ENCODE measurements around the gene CCDC172.
"Not testable (repeated sequence)": the region's sequence is repeated elsewhere in the genome, so short reads cannot be mapped to it uniquely, and the experiment has no call there.

Gene CCDC172

DNA sequence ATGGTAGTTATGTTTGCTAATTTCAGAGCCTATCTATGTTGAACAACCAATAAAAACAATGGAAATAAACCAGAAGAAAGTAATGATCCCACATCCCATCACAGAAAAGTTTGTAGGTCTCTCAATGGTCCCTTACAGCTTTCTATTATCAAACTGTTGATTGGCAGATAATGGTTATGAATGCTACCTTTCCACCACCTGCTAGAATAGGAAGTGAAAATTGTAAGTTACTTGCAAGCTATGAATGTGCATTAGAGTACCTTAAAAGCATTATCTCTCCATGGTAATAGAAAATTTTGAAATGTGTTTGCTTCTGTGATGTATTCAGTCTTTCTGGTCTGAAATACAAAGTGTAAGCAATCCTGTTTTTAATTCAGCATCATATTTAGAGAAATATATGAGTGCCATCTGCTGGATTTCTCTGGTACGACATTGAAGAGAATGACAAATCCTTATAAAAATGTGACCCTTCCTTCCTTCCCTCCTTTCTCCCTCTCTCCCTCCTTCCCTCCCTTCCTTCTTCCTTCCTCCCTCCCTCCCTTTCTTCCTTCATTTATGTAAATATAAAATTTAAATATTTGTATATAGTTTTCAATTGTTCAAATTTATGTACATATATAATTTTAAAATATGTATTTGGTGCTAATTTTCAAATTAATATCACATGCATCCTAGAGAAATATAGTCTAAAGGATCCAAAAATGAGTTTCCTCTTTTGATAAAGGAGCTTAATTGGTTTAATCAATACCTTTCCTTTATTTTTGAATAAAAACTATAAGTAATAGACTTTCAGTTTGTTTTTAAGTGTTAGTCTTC lies 62.0 kb downstream of the CCDC172 start:
- ChIA-PET POLR2A (no interaction called here), CTCF (interaction anchor here (0.5 to 4.3 kb wide), 36 partner anchors 8 to 1655 kb away, joined by 3 to 33 read pairs (median 4); no protein-coding TSS in a partner anchor)
- Histone ChIP-seq H3K9me3 (ENCODE audit: control insufficient read depth, insufficient read depth, low read depth, low read length) (no peaks in the 10 kb centered on the region), H3K27ac (ENCODE audit: extremely low read depth, low read depth, low read length) (no peak overlapping the region), H3K4me3 (ENCODE audit: low read depth, low read length) (no peak overlapping the region), H3K36me3 (ENCODE audit: control insufficient read depth in 2 of 2, insufficient read depth in 1 of 2, low read length in 2 of 2) (no peaks in the 10 kb centered on the region), H3K4me1 (ENCODE audit: control insufficient read depth, insufficient read depth, low read length) (no peaks in the 10 kb centered on the region)
- TF ChIP-seq, protein P1, sequence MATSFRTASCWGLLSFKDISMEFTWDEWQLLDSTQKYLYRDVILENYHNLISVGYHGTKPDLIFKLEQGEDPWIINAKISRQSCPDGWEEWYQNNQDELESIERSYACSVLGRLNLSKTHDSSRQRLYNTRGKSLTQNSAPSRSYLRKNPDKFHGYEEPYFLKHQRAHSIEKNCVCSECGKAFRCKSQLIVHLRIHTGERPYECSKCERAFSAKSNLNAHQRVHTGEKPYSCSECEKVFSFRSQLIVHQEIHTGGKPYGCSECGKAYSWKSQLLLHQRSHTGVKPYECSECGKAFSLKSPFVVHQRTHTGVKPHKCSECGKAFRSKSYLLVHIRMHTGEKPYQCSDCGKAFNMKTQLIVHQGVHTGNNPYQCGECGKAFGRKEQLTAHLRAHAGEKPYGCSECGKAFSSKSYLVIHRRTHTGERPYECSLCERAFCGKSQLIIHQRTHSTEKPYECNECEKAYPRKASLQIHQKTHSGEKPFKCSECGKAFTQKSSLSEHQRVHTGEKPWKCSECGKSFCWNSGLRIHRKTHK (tag by site-specific recombination; IDR thresholded peaks at IDR 0.05): no peak
- TF ChIP-seq SCRT2 (tag by site-specific recombination; IDR thresholded peaks at IDR 0.05): peak; percentile 71
- no peak for TF ChIP-seq ZNF571 (tag by site-specific recombination; IDR thresholded peaks at IDR 0.05)
- TF ChIP-seq ZNF341 (tag by site-specific recombination; IDR thresholded peaks at IDR 0.05; ENCODE audit: low read depth): peak; percentile 31; the same call in 1 of the 2 replicates
- TF ChIP-seq ZNF654 (tag by site-specific recombination; IDR thresholded peaks at IDR 0.05; ENCODE audit: low read depth): peak; percentile 96
- peak; percentile 89 for TF ChIP-seq ZNF366 (tag by site-specific recombination; conservative IDR thresholded peaks at IDR 0.05)
- TF ChIP-seq, protein P2, sequence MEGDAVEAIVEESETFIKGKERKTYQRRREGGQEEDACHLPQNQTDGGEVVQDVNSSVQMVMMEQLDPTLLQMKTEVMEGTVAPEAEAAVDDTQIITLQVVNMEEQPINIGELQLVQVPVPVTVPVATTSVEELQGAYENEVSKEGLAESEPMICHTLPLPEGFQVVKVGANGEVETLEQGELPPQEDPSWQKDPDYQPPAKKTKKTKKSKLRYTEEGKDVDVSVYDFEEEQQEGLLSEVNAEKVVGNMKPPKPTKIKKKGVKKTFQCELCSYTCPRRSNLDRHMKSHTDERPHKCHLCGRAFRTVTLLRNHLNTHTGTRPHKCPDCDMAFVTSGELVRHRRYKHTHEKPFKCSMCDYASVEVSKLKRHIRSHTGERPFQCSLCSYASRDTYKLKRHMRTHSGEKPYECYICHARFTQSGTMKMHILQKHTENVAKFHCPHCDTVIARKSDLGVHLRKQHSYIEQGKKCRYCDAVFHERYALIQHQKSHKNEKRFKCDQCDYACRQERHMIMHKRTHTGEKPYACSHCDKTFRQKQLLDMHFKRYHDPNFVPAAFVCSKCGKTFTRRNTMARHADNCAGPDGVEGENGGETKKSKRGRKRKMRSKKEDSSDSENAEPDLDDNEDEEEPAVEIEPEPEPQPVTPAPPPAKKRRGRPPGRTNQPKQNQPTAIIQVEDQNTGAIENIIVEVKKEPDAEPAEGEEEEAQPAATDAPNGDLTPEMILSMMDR (tag by site-specific recombination; IDR thresholded peaks at IDR 0.05): 0 out of 2 replicates have a peak, but pooled peaks have one; percentile 22

- H3K4me3 ChIP-seq (ENCODE audit: low read depth, low read length); POLR2A ChIA-PET; H3K27ac ChIP-seq (ENCODE audit: extremely low read depth, low read depth, low read length); CTCF ChIA-PET; H3K36me3 ChIP-seq (ENCODE audit: control insufficient read depth in 2 of 2, insufficient read depth in 1 of 2, low read length in 2 of 2); H3K4me1 ChIP-seq (ENCODE audit: control insufficient read depth, insufficient read depth, low read length); H3K9me3 ChIP-seq (ENCODE audit: control insufficient read depth, insufficient read depth, low read depth, low read length): not testable (repeated sequence)
Observed at GRCh38 chr10:116393246-116393831, 69.1 kb downstream of the CCDC172 start.

GRCh38 chr10:116395223-116395985 lies 71.2 kb downstream of the CCDC172 start:
- H3K4me1 ChIP-seq (ENCODE audit: control insufficient read depth, insufficient read depth, low read length): no peaks in the 10 kb centered on the region
- no peak overlapping the region for H3K4me3 ChIP-seq (ENCODE audit: low read depth, low read length)
- CTCF ChIA-PET: interaction anchor here (1.1 kb wide), 1 partner anchor 9 kb away, joined by 3 read pairs; no protein-coding TSS in a partner anchor
- no peaks in the 10 kb centered on the region for H3K9me3 ChIP-seq (ENCODE audit: control insufficient read depth, insufficient read depth, low read depth, low read length)
- POLR2A ChIA-PET: no interaction called here
- no peaks in the 10 kb centered on the region for H3K36me3 ChIP-seq (ENCODE audit: control insufficient read depth in 2 of 2, insufficient read depth in 1 of 2, low read length in 2 of 2)
- no peak overlapping the region for H3K27ac ChIP-seq (ENCODE audit: extremely low read depth, low read depth, low read length)
- TF ChIP-seq ZXDB (tag by site-specific recombination; IDR thresholded peaks at IDR 0.05) (no peak), ZNF175 (tag by site-specific recombination; IDR thresholded peaks at IDR 0.05) (no peak), ZNF16 (tag by site-specific recombination; IDR thresholded peaks at IDR 0.05; ENCODE audit: low read depth) (no peak), ZNF140 (tag by site-specific recombination; IDR thresholded peaks at IDR 0.05) (no peak), ZIC2 (tag by site-specific recombination; IDR thresholded peaks at IDR 0.05) (no peak), ZNF549 (tag by site-specific recombination; IDR thresholded peaks at IDR 0.05) (no peak), ZNF248 (tag by site-specific recombination; IDR thresholded peaks at IDR 0.05) (no peak), ZNF133 (tag by site-specific recombination; IDR thresholded peaks at IDR 0.05) (no peak), ZNF48 (tag by site-specific recombination; IDR thresholded peaks at IDR 0.05) (no peak), ZNF513 (tag by site-specific recombination; IDR thresholded peaks at IDR 0.05) (no peak), ZNF768 (tag by site-specific recombination; IDR thresholded peaks at IDR 0.05) (no peak), ZNF169 (tag by site-specific recombination; IDR thresholded peaks at IDR 0.05) (no peak)

All from HEK293 (cell line).